Colonic mucosa (tissue), 4 donors: ENCODE measurements around the gene PPP1R12B. TPM values are rescaled to one million over a fixed set of nuclear protein-coding genes. Genes with fewer than 3 reads are reported as not detected.

Experiments used
- DNase-seq: peaks from one replicate; pipeline ENCODE4 v3.0.0-alpha.2; 2020
- H3K27ac ChIP-seq: fragments of 200-600 bp; one replicate; pipeline ENCODE4 v1.8.0; 2021
- H3K27me3 ChIP-seq: fragments of 200-600 bp; one replicate; pipeline ENCODE4 v1.8.0; 2021
- H3K36me3 ChIP-seq: fragments of 200-600 bp; one replicate; pipeline ENCODE4 v1.8.0; 2021
- H3K4me1 ChIP-seq: fragments of 200-600 bp; one replicate; pipeline ENCODE4 v1.8.0; 2021; ENCODE audit warnings: mild to moderate bottlenecking
- H3K4me3 ChIP-seq: fragments of 200-600 bp; one replicate; pipeline ENCODE4 v1.8.0; 2021
- H3K9ac ChIP-seq, 2 donors: one replicate each; pipeline ENCODE4 v1.7.0; 2013; ENCODE audit warnings: control low read depth in 2 of 2, low read depth in 2 of 2, low read length in 2 of 2
- H3K9me3 ChIP-seq: fragments of 200-600 bp; one replicate; pipeline ENCODE4 v1.8.0; 2021
- intact Hi-C: fragments of 100-400 bp; cut with DNase I; formaldehyde crosslinking; loops from one replicate; pipeline ENCODE4 v1.14.1; 2022
- total RNA-seq, 2 donors: library from RNA; stranded (reverse); fragmentation: NEBNext Ultra II Directional in 1 of 2; extraction: Animal tissue kit (Norgen Biotek cat#: 25700) in 1 of 2; gene quantifications; one replicate each; pipeline ENCODE4 v1.2.1, GENCODE V29; 2021
- TF ChIP-seq, protein P1 (sequence below): fragments of 200-600 bp; IDR thresholded peaks from one replicate; pipeline ENCODE4 v1.8.0; 2022; ENCODE audit warnings: antibody characterized with exemption, mild to moderate bottlenecking
- donor health status: healthy.
- donor health status: DM: no; HTN: no; CAD: no.
- donor health status: DM: no; HTN: no; CAD: no.

PPP1R12B gene
- total RNA-seq, 2 donors from 2014 or later = 41.1 to 125 TPM

DNA sequence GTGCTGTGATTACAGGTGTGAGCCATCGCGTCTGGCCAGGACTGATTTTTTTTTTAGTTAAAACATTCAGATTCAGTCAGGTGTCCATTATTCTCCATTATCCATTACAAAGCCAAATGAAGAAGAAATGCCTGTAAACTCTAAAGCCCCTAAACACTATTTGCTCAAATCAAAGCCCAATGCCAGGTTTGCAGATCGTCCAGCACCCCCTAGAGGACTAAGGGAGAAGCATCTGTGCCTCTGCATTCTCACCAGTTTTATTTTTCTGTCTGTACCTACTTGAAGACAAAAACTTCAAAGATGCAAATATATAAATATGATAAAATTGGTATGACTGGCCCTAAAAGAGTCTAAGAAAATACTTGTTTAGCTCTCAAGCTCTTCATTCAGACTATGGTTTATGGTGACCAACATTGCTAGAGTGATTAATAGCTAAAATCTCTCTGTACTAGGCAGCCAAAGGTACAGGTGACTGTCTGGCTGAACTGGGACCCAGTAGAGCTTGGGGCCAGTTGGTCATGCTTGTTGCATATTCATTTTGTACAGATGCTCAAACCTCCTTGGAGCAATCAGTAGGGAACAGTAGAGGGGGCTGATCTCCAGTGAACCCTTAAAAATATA lies 223.3 kb downstream of the PPP1R12B start:
- Histone ChIP-seq H3K36me3 (no peaks in the 10 kb centered on the region), H3K9me3 (no peaks in the 10 kb centered on the region), H3K9ac (no peak overlapping the region), H3K4me3 (no peak overlapping the region), H3K27me3 (no peaks in the 10 kb centered on the region), H3K4me1 (no peaks in the 10 kb centered on the region), H3K27ac (no peak overlapping the region)
- DNase-seq = peak; percentile 44
- TF ChIP-seq, protein P1, sequence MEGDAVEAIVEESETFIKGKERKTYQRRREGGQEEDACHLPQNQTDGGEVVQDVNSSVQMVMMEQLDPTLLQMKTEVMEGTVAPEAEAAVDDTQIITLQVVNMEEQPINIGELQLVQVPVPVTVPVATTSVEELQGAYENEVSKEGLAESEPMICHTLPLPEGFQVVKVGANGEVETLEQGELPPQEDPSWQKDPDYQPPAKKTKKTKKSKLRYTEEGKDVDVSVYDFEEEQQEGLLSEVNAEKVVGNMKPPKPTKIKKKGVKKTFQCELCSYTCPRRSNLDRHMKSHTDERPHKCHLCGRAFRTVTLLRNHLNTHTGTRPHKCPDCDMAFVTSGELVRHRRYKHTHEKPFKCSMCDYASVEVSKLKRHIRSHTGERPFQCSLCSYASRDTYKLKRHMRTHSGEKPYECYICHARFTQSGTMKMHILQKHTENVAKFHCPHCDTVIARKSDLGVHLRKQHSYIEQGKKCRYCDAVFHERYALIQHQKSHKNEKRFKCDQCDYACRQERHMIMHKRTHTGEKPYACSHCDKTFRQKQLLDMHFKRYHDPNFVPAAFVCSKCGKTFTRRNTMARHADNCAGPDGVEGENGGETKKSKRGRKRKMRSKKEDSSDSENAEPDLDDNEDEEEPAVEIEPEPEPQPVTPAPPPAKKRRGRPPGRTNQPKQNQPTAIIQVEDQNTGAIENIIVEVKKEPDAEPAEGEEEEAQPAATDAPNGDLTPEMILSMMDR = peak; percentile 83
- intact Hi-C loops = no loop called here

DNA sequence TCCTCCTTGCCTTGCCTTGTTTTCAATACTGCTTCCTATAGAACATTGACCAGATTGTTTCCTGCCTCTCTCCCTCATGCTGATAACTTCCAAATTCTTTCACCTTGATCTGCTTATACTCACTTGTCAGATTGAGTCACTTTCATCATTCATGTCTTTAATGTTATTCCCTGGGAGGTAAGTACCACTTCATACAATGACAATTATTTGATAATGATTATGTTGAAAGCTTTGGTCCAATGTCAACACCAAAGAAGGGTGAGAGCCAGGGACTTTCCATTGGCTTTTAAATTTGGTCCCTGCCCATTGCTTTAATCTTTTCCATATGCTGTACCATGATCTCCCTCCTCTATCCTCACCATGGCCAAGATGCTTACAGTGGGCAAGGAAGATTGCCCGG lies 224.4 kb downstream of the PPP1R12B start:
- no peaks in the 10 kb centered on the region for H3K36me3 ChIP-seq
- H3K9me3 ChIP-seq = no peaks in the 10 kb centered on the region
- no peaks in the 10 kb centered on the region for H3K27me3 ChIP-seq
- H3K27ac ChIP-seq = no peak overlapping the region
- no peak for DNase-seq
- H3K4me3 ChIP-seq = no peak overlapping the region
- TF ChIP-seq, protein P1 = no peak
- no peak overlapping the region for H3K9ac ChIP-seq
- intact Hi-C loops = no loop called here
- H3K4me1 ChIP-seq = no peaks in the 10 kb centered on the region

DNA sequence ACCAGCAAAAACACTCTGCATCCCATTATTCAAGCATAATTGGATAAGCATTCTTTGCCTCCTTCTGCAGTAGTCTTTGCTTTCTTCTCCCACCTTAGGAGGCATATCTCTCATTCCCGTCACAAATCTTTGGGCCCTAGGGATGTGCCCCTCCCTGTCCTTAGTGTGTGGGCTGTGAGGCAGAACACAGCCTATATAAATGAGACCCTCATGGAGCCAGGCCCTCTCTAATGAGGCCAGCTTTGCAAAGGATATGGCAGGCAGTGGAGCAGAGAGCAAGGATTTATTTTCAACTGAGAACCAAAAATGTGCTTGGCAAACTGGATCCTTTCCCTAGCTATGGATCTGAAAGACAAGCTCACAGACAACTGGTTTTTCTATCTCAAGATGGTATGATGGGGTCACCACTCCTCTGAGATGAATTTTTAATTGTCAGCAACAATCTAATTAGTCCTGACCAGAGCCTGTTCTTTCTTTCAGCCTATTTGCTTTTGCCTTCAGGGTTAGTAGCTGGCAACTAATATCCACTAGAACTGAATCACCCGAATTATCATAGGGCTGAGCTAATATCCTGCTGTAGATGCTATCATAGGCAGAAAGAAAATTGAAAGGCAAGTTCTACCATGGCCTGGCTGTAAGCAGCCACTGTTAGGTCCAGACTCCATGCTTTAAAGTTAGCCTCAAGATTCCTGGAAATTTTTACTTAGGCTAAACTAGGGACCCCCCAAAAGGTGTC lies 227.6 kb downstream of the PPP1R12B start:
- no peaks in the 10 kb centered on the region for H3K4me1 ChIP-seq
- no peak for DNase-seq
- no peaks in the 10 kb centered on the region for H3K36me3 ChIP-seq
- intact Hi-C loops = no loop called here
- TF ChIP-seq, protein P1 = no peak
- H3K27ac ChIP-seq = no peak overlapping the region
- no peaks in the 10 kb centered on the region for H3K27me3 ChIP-seq
- H3K4me3 ChIP-seq = no peak overlapping the region
- H3K9ac ChIP-seq = no peak overlapping the region
- H3K9me3 ChIP-seq = no peaks in the 10 kb centered on the region

DNA sequence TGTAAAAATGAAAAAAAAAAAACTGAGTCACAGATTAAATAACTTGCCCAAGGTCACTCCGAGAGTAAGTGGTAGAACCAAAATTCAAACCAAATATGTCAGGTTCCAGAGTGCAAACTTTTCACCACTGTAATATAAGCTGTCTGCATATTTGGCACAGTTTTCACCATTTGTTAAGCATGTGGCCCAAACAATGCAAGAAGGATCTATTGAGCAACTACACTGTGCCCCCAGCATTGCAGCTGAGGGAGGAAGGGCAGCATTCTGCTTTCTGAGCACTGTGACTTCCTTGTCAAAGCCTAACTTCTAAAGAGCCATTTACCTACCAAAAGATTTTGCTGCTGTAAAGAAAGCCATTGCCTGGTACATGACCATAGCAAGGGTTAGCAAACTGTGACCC lies 228.3 kb downstream of the PPP1R12B start:
- no peak for DNase-seq
- H3K9me3 ChIP-seq = no peaks in the 10 kb centered on the region
- H3K4me3 ChIP-seq = no peak overlapping the region
- intact Hi-C loops = no loop called here
- H3K27me3 ChIP-seq = no peaks in the 10 kb centered on the region
- TF ChIP-seq, protein P1 = no peak
- no peak overlapping the region for H3K9ac ChIP-seq
- H3K4me1 ChIP-seq = no peaks in the 10 kb centered on the region
- peak overlapping the region; percentile 30 for H3K27ac ChIP-seq
- H3K36me3 ChIP-seq = peaks cover 4% of the 10 kb centered on the region

DNA sequence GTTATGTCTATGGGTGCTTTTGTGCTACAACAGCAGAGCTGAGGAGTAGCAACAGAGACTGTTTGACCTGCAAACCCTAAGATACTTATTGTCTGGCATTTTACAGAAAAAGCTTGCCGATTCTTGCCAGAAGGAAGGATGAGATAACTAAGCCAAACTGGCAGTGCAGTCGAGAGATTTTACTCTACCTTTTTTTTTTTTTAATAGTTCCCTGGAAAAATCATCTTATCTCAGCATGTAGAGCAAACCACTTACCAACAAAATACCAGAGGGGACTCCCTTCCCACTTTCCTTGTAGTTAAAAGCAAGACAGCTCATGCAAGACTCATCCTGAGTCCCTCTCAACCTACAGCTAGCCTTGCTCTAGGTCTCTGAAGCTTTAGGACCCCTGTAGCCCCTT lies 228.9 kb downstream of the PPP1R12B start:
- Histone ChIP-seq H3K36me3 (peaks cover 6% of the 10 kb centered on the region), H3K9me3 (no peaks in the 10 kb centered on the region), H3K27ac (peak overlapping the region; percentile 30), H3K4me3 (no peak overlapping the region), H3K27me3 (no peaks in the 10 kb centered on the region), H3K9ac (no peak overlapping the region), H3K4me1 (no peaks in the 10 kb centered on the region)
- no peak for DNase-seq
- intact Hi-C loops = no loop called here
- TF ChIP-seq, protein P1 = no peak
